Keratinocyte (primary cell): ENCODE results near the gene DIP2C.

ENCODE experiments used
- EZH2 ChIP-seq: IDR thresholded peaks from one replicate; pipeline ENCODE4 v1.6.1; 2012; ENCODE audit warnings: inconsistent platforms, mild to moderate bottlenecking, low read length, moderate library complexity
- TF ChIP-seq, protein P1 (sequence below), 3 experiments: IDR thresholded peaks in 1 of 3; conservative IDR thresholded peaks in 1 of 3; optimal IDR thresholded peaks in 1 of 3; 2 replicates in 2 of 3; 3 replicates in 1 of 3; pipeline versions ENCODE3 to v1.5.1; 2011; ENCODE audit warnings: low read length in 3 of 3, mild to moderate bottlenecking in 3 of 3, moderate library complexity in 2 of 3, control low read depth in 1 of 3, inconsistent platforms in 1 of 3; ENCODE audit not compliant: insufficient read depth in 2 of 3; ENCODE audit errors: extremely low read depth in 1 of 3

DNA sequence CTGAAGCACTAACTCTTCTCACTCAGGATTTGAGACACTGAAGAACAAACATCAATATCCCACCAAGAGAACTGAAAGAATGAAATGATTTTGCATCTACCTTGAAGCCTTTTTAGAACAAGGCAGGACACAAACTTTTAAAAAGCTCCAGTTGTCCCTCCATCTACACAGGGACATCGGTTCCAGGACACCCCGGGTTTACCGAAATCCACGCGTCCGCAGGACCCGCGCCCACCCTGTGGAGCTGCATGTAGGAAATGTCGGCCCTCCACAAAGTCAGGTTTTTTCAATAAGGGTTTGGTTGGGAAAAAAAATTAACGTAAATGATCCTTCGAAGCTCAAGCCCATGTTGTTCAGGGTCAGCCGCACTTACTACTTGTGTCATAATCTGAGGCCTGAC is 94.0 kb downstream of the DIP2C start:
- TF ChIP-seq, protein P1, sequence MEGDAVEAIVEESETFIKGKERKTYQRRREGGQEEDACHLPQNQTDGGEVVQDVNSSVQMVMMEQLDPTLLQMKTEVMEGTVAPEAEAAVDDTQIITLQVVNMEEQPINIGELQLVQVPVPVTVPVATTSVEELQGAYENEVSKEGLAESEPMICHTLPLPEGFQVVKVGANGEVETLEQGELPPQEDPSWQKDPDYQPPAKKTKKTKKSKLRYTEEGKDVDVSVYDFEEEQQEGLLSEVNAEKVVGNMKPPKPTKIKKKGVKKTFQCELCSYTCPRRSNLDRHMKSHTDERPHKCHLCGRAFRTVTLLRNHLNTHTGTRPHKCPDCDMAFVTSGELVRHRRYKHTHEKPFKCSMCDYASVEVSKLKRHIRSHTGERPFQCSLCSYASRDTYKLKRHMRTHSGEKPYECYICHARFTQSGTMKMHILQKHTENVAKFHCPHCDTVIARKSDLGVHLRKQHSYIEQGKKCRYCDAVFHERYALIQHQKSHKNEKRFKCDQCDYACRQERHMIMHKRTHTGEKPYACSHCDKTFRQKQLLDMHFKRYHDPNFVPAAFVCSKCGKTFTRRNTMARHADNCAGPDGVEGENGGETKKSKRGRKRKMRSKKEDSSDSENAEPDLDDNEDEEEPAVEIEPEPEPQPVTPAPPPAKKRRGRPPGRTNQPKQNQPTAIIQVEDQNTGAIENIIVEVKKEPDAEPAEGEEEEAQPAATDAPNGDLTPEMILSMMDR (optimal IDR thresholded peaks at IDR 0.05 in 1 of 3, IDR thresholded peaks at IDR 0.05 in 1 of 3, conservative IDR thresholded peaks at IDR 0.05 in 1 of 3; ENCODE audit: extremely low read depth in 1 of 3, insufficient read depth in 2 of 3, low read length in 3 of 3) = no peak
- no peak for TF ChIP-seq EZH2
